Lower lobe of right lung (tissue), 2 donors: Measurements from ENCODE around the gene SYT1. TPM values are rescaled to one million over a fixed set of nuclear protein-coding genes. Genes with fewer than 3 reads are reported as not detected.
"Not testable (repeated sequence)": the region's sequence is repeated elsewhere in the genome, so short reads cannot be mapped to it uniquely, and the experiment has no call there.

Source experiments
- ATAC-seq, 2 donors: fragments of 200-7000 bp; cut with Tn5 transposase; one replicate each; pipeline ENCODE4 v1.9.1; 2020 to 2022; ENCODE audit warnings: mild to moderate bottlenecking in 2 of 2, moderate library complexity in 2 of 2
- DNase-seq: peaks from one replicate; pipeline ENCODE4 v3.0.0-alpha.2; 2020
- H3K27ac ChIP-seq: fragments of 200-600 bp; one replicate; pipeline ENCODE4 v1.8.0; 2022
- H3K27me3 ChIP-seq: fragments of 200-600 bp; one replicate; pipeline ENCODE4 v1.8.0; 2022; ENCODE audit warnings: low read depth
- H3K36me3 ChIP-seq: fragments of 200-600 bp; one replicate; pipeline ENCODE4 v1.8.0; 2022; ENCODE audit warnings: mild to moderate bottlenecking
- H3K4me1 ChIP-seq: fragments of 200-600 bp; one replicate; pipeline ENCODE4 v1.8.0; 2022
- H3K4me3 ChIP-seq: fragments of 200-600 bp; one replicate; pipeline ENCODE4 v1.8.0; 2022; ENCODE audit warnings: mild to moderate bottlenecking
- H3K9me3 ChIP-seq: fragments of 200-600 bp; one replicate; pipeline ENCODE4 v1.8.0; 2022
- intact Hi-C: fragments of 100-400 bp; cut with DNase I; formaldehyde crosslinking; loops from one replicate; pipeline ENCODE4 v1.11.0; 2022
- total RNA-seq: library from RNA; stranded (reverse); fragmentation: NEBNext Ultra II Directional; extraction: Animal tissue kit (Norgen Biotek cat#: 25700); gene quantifications from one replicate; pipeline ENCODE4 v1.2.1, GENCODE V29; 2021
- TF ChIP-seq, protein P1 (sequence below): fragments of 200-600 bp; IDR thresholded peaks from one replicate; pipeline ENCODE4 v1.8.0; 2022; ENCODE audit warnings: antibody characterized with exemption, mild to moderate bottlenecking
- donor health status: DM: no; HTN: yes; CAD: no; lungs with severe emphysema.

SYT1 gene
- total RNA-seq, 1 donor from 2014 or later = 0.95 TPM

DNA sequence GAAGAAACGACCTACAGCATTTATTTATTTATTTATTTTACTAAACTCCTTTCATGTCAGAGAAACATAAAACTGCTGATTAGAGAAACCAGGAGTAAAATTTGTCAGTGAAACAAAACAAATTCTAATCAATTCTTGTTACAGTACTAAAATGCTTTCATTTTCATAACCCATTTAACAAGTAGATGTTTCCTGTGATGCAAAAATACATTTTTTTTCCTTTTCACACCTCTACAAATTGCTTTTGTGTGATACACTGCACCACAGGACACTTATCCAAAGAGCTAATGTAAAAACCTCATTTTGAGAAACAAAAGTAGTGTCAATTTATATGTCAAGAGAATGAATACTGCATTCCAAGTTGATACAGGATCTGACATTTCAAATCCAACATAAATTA is 155.1 kb downstream of the SYT1 start:
- Histone ChIP-seq H3K4me3 (no peak overlapping the region), H3K4me1 (no peaks in the 10 kb centered on the region), H3K9me3 (no peaks in the 10 kb centered on the region), H3K36me3 (no peaks in the 10 kb centered on the region), H3K27me3 (no peaks in the 10 kb centered on the region), H3K27ac (no peak overlapping the region)
- ATAC-seq (no peak), DNase-seq (no peak)
- intact Hi-C loops = no loop called here
- TF ChIP-seq, protein P1, sequence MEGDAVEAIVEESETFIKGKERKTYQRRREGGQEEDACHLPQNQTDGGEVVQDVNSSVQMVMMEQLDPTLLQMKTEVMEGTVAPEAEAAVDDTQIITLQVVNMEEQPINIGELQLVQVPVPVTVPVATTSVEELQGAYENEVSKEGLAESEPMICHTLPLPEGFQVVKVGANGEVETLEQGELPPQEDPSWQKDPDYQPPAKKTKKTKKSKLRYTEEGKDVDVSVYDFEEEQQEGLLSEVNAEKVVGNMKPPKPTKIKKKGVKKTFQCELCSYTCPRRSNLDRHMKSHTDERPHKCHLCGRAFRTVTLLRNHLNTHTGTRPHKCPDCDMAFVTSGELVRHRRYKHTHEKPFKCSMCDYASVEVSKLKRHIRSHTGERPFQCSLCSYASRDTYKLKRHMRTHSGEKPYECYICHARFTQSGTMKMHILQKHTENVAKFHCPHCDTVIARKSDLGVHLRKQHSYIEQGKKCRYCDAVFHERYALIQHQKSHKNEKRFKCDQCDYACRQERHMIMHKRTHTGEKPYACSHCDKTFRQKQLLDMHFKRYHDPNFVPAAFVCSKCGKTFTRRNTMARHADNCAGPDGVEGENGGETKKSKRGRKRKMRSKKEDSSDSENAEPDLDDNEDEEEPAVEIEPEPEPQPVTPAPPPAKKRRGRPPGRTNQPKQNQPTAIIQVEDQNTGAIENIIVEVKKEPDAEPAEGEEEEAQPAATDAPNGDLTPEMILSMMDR = no peak

GRCh38 chr12:79020106-79020505 is 155.5 kb downstream of the SYT1 start:
- H3K27ac ChIP-seq = no peak overlapping the region
- intact Hi-C loops = no loop called here
- no peaks in the 10 kb centered on the region for H3K9me3 ChIP-seq
- ATAC-seq (no peak), DNase-seq (no peak)
- no peak overlapping the region for H3K4me3 ChIP-seq
- no peaks in the 10 kb centered on the region for H3K36me3 ChIP-seq
- TF ChIP-seq, protein P1 = no peak
- H3K4me1 ChIP-seq = no peaks in the 10 kb centered on the region
- H3K27me3 ChIP-seq = no peaks in the 10 kb centered on the region

DNA sequence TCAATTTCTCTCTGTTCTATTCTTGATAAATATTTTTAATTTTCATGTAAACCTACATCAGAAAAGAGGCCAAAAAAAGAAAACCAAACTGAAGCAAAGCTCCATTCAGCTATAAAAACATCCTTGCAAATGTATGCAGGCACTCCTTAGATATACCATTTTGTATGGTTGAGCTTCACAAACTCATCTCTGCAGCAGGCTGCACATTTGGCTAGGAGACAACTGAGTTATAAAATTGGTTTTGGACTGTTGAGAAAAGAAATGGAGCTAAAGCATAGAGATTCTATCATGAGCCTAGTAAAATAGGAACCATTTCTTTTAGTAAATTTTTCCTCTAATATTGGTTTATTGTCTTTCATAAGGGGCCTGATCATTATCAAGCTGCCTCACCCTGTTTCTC is 156.4 kb downstream of the SYT1 start:
- TF ChIP-seq, protein P1 = no peak
- ATAC-seq (no peak), DNase-seq (no peak)
- H3K4me3 ChIP-seq = no peak overlapping the region
- no peaks in the 10 kb centered on the region for H3K27me3 ChIP-seq
- no peaks in the 10 kb centered on the region for H3K9me3 ChIP-seq
- no peaks in the 10 kb centered on the region for H3K36me3 ChIP-seq
- intact Hi-C loops = no loop called here
- H3K27ac ChIP-seq = no peak overlapping the region
- no peaks in the 10 kb centered on the region for H3K4me1 ChIP-seq

DNA sequence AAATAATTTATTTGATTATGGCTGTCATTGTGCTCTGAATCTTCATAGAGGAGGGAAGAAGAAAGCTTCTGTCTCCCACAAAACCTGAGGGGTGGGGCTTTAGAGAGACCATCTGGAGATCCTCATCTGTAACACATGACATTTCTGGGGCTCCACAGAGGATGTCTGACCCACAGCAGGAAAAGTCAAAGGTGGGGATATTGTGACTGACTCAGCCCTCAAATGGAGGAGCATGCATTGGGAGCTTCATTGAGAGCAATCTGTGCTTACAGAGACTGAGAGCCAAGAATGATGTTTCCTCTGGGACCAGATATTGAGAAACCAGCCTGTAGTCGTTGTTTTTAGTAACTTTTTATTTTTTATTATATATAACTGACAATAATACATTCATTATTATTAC is 158.7 kb downstream of the SYT1 start:
- no peaks in the 10 kb centered on the region for H3K36me3 ChIP-seq
- no peaks in the 10 kb centered on the region for H3K9me3 ChIP-seq
- no peak overlapping the region for H3K4me3 ChIP-seq
- intact Hi-C loops = no loop called here
- no peak for DNase-seq
- no peak overlapping the region for H3K27ac ChIP-seq
- ATAC-seq = no peak
- no peaks in the 10 kb centered on the region for H3K4me1 ChIP-seq
- no peaks in the 10 kb centered on the region for H3K27me3 ChIP-seq
- TF ChIP-seq, protein P1 = no peak

GRCh38 chr12:79023784-79024183 is 159.2 kb downstream of the SYT1 start:
- Histone ChIP-seq H3K27me3 (no peaks in the 10 kb centered on the region), H3K9me3 (no peaks in the 10 kb centered on the region), H3K27ac (no peak overlapping the region), H3K4me1 (no peaks in the 10 kb centered on the region), H3K4me3 (no peak overlapping the region), H3K36me3 (no peaks in the 10 kb centered on the region)
- TF ChIP-seq, protein P1 = no peak
- ATAC-seq (no peak), DNase-seq (no peak)
- intact Hi-C loops = no loop called here

- Histone ChIP-seq H3K36me3 (no peaks in the 10 kb centered on the region), H3K4me1 (no peaks in the 10 kb centered on the region), H3K4me3 (no peak overlapping the region), H3K9me3 (no peaks in the 10 kb centered on the region), H3K27ac (no peak overlapping the region), H3K27me3 (no peaks in the 10 kb centered on the region)
- DNase-seq (no peak), ATAC-seq (no peak)
- TF ChIP-seq, protein P1 = no peak
- intact Hi-C loops = no loop called here
These were observed 169.2 kb downstream of the SYT1 start for GRCh38 chr12:79033788-79034187.

GRCh38 chr12:79044748-79045147 is 180.2 kb downstream of the SYT1 start:
- H3K27me3 ChIP-seq, H3K27ac ChIP-seq, DNase-seq, H3K36me3 ChIP-seq, H3K4me1 ChIP-seq, intact Hi-C loops, ATAC-seq, H3K4me3 ChIP-seq, H3K9me3 ChIP-seq: not testable (repeated sequence)

- intact Hi-C loops, H3K27ac ChIP-seq, H3K36me3 ChIP-seq, ATAC-seq, DNase-seq, H3K4me3 ChIP-seq, H3K27me3 ChIP-seq, H3K9me3 ChIP-seq, H3K4me1 ChIP-seq: not testable (repeated sequence)
These were observed 180.7 kb downstream of the SYT1 start for GRCh38 chr12:79045149-79045703.
